NT2/D1 (cell line): Measurements from ENCODE around the gene GSN.

Experiments
- DNase-seq: peaks from one replicate; pipeline ENCODE4 v3.0.0-alpha.2; 2011; ENCODE audit warnings: low read depth, low spot score
- H3K27me3 ChIP-seq: 2 replicates; pipeline ENCODE4 v1.6.0; 2011; ENCODE audit warnings: mild to moderate bottlenecking; ENCODE audit not compliant: insufficient read length, insufficient read depth
- H3K36me3 ChIP-seq: 2 replicates; pipeline ENCODE4 v1.6.1; 2011; ENCODE audit warnings: mild to moderate bottlenecking, low read length, mixed read lengths; ENCODE audit not compliant: insufficient read depth, insufficient read length
- H3K4me1 ChIP-seq: 2 replicates; pipeline ENCODE4 v1.5.1; 2011; ENCODE audit not compliant: insufficient read depth, insufficient read length
- H3K4me3 ChIP-seq: 2 replicates; pipeline ENCODE4 v1.5.1; 2011; ENCODE audit warnings: low read depth; ENCODE audit not compliant: insufficient read length
- H3K9ac ChIP-seq: 2 replicates; pipeline ENCODE4 v1.6.0; 2011; ENCODE audit warnings: low read depth; ENCODE audit not compliant: insufficient read length
- H3K9me3 ChIP-seq: 2 replicates; pipeline ENCODE4 v1.5.1; 2011; ENCODE audit warnings: mild to moderate bottlenecking, low read length; ENCODE audit not compliant: insufficient read depth
- SUZ12 ChIP-seq: IDR thresholded peaks from 2 replicates; pipeline ENCODE4 v1.6.1; 2011; ENCODE audit not compliant: insufficient read length, insufficient read depth; ENCODE audit errors: extremely low read depth
- YY1 ChIP-seq: IDR thresholded peaks from 2 replicates; pipeline ENCODE4 v1.6.1; 2011; ENCODE audit not compliant: insufficient read length, insufficient read depth
- ZNF274 ChIP-seq: IDR thresholded peaks from 2 replicates; pipeline ENCODE4 v1.6.1; 2011; ENCODE audit warnings: mild to moderate bottlenecking, low read depth, low read length

GSN gene

DNA sequence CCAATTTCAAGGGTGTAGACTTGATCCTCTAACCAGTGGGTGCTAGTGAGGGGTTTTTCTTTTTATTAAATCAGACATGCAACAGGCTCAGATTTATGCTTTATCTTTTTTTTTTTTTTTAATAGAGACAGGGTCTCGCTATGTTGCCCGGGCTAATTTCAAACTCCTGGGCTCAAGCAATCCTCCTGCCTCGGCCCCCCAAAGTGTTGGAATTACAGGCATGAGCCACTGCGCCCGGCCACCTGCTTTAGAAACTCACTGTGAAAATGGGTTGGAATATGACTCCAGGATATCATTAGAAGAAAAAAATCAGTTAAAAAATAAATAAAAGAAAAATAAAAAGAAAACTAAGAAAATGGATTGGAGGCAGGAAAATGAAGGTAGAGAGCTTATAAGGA, 51.4 kb downstream of the GSN start:
- Histone ChIP-seq H3K4me1 (peaks cover 7% of the 10 kb centered on the region), H3K4me3 (no peak overlapping the region), H3K27me3 (no peaks in the 10 kb centered on the region), H3K36me3 (peaks cover 50% of the 10 kb centered on the region), H3K9me3 (no peaks in the 10 kb centered on the region), H3K9ac (no peak overlapping the region)
- no peak for DNase-seq
- TF ChIP-seq SUZ12 (no peak), YY1 (no peak), ZNF274 (no peak)

DNA sequence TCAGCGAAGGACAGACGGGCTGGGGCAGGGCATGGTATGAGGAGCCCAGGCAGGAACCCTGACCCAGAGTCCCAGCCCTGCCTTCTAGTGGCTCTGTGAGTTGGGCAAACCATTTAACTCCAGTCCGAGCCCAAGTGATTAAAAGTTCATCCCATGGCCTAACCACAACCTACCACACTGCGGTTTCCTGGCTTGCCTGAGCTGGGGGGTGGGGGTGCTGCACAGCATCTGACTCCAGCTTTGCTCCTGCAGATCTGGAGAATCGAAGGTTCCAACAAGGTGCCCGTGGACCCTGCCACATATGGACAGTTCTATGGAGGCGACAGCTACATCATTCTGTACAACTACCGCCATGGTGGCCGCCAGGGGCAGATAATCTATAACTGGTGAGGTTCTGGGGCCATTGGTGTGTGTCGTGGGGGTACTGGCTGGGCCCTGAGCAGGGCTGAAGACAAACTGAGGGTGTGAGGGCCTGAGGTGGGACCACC, 53.1 kb downstream of the GSN start:
- TF ChIP-seq ZNF274 (no peak), YY1 (no peak), SUZ12 (no peak)
- no peaks in the 10 kb centered on the region for H3K27me3 ChIP-seq
- H3K4me1 ChIP-seq, result peaks cover 8% of the 10 kb centered on the region
- no peak overlapping the region for H3K4me3 ChIP-seq
- DNase-seq, result no peak
- no peak overlapping the region for H3K9ac ChIP-seq
- no peaks in the 10 kb centered on the region for H3K9me3 ChIP-seq
- H3K36me3 ChIP-seq, result peaks cover 67% of the 10 kb centered on the region

DNA sequence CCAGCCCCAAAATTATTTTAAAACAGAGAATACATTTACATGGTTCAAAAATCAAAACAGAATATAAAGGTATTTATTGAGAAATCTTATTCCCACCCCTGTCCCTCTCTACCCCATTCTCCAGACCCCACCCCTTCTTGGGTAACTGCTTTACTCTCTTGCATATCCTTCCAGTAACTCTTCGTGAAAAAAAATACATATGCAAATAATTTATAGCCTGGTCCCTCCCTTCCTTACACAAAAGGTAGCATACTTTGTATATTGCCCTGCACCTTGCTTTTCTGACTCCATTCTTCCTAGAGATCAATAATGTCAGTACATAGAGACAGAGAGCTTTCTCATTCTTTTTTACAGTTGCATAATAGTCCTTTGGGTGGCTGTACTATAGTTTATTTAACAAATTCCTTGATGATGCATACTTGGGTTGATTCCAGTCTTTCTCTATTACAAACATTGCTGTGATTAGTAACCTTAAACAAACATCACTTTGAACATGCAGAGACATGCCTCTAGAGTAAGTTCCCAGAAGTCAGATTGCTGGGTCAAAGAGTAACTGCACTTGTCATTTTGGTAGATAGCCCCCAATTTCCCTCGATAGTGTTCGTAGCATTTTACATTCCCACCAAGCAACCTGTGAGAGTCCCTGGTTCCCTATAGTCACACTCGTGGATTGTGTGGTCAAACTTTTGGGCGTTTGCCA, 54.2 kb downstream of the GSN start:
- Histone ChIP-seq H3K4me3 (no peak overlapping the region), H3K9me3 (no peaks in the 10 kb centered on the region), H3K9ac (no peak overlapping the region), H3K27me3 (no peaks in the 10 kb centered on the region), H3K4me1 (peaks cover 13% of the 10 kb centered on the region), H3K36me3 (peaks cover 74% of the 10 kb centered on the region)
- no peak for DNase-seq
- TF ChIP-seq YY1 (no peak), SUZ12 (no peak), ZNF274 (no peak)

DNA sequence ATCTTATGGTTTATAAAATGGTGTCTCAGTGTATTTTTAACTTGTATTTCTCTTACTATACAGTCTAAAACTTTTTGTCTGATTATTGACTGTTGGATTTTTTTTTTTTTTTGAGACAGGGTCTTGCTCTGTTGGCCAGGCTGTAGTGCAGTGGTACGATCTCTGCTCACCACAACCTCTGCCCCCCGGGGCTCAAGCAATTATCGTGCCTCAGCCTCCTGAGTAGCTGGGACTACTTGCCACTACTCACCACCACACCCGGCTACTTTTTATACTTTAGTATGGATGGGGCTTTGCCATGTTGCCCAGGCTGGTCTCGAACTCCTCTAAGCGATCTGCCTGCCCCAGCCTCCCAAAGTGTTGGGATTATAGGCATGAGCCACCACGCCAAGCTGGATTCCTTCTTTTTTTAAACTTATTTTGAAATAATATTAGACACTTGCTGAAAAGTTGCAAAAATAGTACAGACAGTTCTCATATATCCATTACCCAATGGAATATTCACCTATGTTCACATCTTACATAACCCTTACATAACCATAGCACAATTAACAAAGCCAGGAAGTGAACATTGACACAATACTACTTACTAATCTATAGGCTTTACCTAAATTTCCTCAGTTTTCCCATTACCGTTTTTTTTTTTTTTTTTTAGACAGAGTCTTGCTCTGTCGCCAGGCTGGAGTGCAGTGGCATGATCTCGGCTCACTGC, 54.9 kb downstream of the GSN start:
- no peak for DNase-seq
- Histone ChIP-seq H3K9ac (no peak overlapping the region), H3K4me3 (no peak overlapping the region), H3K9me3 (no peaks in the 10 kb centered on the region), H3K4me1 (peaks cover 14% of the 10 kb centered on the region), H3K36me3 (peaks cover 70% of the 10 kb centered on the region), H3K27me3 (no peaks in the 10 kb centered on the region)
- no peak for TF ChIP-seq SUZ12
- TF ChIP-seq YY1, result no peak
- TF ChIP-seq ZNF274, result no peak

DNA sequence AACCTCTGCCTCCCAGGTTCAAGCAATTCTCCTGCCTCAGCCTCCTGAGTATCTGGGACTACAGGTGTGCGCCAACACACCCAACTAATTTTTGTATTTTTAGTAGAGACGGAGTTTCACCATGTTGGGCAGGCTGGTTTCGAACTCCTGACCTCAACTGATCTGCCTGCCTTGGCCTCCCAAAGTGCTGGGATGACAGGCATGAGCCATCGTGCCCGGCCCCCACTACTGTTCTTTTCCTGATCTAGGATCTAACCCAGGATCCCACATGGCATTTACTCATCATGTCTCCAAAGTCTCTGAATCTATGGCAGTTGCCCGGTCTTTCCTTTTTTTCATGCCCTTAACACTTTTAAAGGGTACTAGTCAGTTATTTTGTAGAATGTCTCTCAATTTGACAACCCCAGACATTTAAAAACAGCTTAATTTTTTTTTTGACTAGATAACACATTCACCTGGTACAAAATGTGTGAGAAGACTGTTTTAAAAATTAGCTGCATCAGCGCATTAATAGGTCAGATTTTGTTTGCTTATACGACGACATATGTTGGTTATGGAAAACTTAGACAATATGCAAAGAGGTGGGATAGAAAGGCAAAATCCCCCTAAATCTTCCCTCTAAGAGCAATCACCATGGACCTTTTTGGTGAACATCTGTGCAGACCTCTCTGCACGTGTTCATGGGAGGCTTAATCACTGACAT, 55.6 kb downstream of the GSN start:
- Histone ChIP-seq H3K36me3 (peaks cover 69% of the 10 kb centered on the region), H3K27me3 (no peaks in the 10 kb centered on the region), H3K4me1 (peaks cover 14% of the 10 kb centered on the region), H3K9me3 (no peaks in the 10 kb centered on the region), H3K4me3 (no peak overlapping the region), H3K9ac (no peak overlapping the region)
- no peak for TF ChIP-seq SUZ12
- no peak for TF ChIP-seq ZNF274
- no peak for TF ChIP-seq YY1
- DNase-seq, result no peak

DNA sequence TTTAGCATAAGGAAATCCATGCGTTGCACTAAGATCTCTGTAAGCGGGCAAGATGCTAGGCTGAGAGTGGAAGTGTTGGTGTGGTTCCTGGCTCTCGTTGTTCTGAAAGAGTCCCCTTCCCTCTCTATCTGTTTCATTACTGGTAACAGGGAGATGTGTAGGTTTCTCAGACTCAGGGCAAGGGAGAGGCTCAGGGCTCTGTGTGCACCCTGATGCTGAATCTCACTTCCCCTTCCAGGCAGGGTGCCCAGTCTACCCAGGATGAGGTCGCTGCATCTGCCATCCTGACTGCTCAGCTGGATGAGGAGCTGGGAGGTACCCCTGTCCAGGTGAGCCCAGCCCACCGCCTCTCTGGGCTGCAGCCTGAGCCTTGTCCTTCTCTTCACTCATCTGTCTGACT, 56.4 kb downstream of the GSN start:
- H3K4me1 ChIP-seq, result peaks cover 11% of the 10 kb centered on the region
- H3K27me3 ChIP-seq, result no peaks in the 10 kb centered on the region
- no peak for DNase-seq
- H3K4me3 ChIP-seq, result no peak overlapping the region
- TF ChIP-seq YY1 (no peak), SUZ12 (no peak), ZNF274 (no peak)
- no peaks in the 10 kb centered on the region for H3K9me3 ChIP-seq
- no peak overlapping the region for H3K9ac ChIP-seq
- H3K36me3 ChIP-seq, result peaks cover 70% of the 10 kb centered on the region

DNA sequence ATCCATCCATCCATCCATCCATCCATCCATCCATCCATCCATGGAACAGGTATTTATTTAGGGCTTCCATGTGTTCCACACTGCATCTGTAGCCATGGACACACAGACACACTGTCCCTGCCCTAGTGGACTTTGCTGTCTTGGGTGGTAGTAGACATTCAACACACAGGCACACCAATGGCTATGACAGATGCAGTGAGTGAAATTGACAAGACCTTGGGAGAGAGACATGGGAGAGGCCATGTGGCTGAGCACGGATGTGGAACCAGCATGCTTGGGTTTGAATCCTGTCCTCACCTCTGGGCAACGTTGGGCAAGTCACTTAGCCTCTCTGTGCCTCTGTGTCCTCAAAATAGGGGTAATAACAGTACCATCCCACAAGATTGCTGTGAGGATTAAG, 56.8 kb downstream of the GSN start:
- no peaks in the 10 kb centered on the region for H3K27me3 ChIP-seq
- H3K4me1 ChIP-seq, result peaks cover 11% of the 10 kb centered on the region
- TF ChIP-seq SUZ12 (no peak), YY1 (no peak), ZNF274 (no peak)

More for the DNA sequence above, 56.8 kb downstream of the GSN start:
- Histone ChIP-seq H3K4me3 (no peak overlapping the region), H3K36me3 (peaks cover 74% of the 10 kb centered on the region), H3K9ac (no peak overlapping the region), H3K9me3 (no peaks in the 10 kb centered on the region)
- no peak for DNase-seq
